GM19240 (cell line): ENCODE measurements around the gene NUP188.
"Not testable (repeated sequence)": the region's sequence is repeated elsewhere in the genome, so short reads cannot be mapped to it uniquely, and the experiment has no call there.

Experiments
- DNase-seq: peaks from one replicate; pipeline ENCODE4 v3.0.0; 2011; ENCODE audit warnings: low spot score; ENCODE audit not compliant: insufficient read length

NUP188 gene

GRCh38 chr9:128940946-128941755, 6.3 kb upstream of the NUP188 start:
- no peak for DNase-seq

- no peak for DNase-seq
Observed at GRCh38 chr9:128943832-128944620, 3.5 kb upstream of the NUP188 start.

GRCh38 chr9:128944966-128945365, 2.5 kb upstream of the NUP188 start:
- DNase-seq, result not testable (repeated sequence)

GRCh38 chr9:128945798-128946501, 1.5 kb upstream of the NUP188 start:
- DNase-seq, result no peak

GRCh38 chr9:128946571-128947276, 775 bp upstream of the NUP188 start:
- no peak for DNase-seq

GRCh38 chr9:128947277-128947526, 297 bp upstream of the NUP188 start:
- no peak for DNase-seq

GRCh38 chr9:128961403-128961802, 13.9 kb downstream of the NUP188 start:
- DNase-seq, result not testable (repeated sequence)

GRCh38 chr9:128969491-128969890, 22.0 kb downstream of the NUP188 start:
- no peak for DNase-seq

GRCh38 chr9:128972956-128973355, 25.5 kb downstream of the NUP188 start:
- no peak for DNase-seq

- DNase-seq, result no peak
Observed at GRCh38 chr9:128979111-128979510, 31.6 kb downstream of the NUP188 start.

GRCh38 chr9:128983536-128983935, 36.0 kb downstream of the NUP188 start:
- DNase-seq, result no peak

- no peak for DNase-seq
Observed at GRCh38 chr9:128986671-128987070, 39.2 kb downstream of the NUP188 start.

- DNase-seq, result no peak
Observed at GRCh38 chr9:128987805-128988204, 40.3 kb downstream of the NUP188 start.

- no peak for DNase-seq
Observed at GRCh38 chr9:128992995-128993394, 45.5 kb downstream of the NUP188 start.

GRCh38 chr9:128995791-128996190, 48.3 kb downstream of the NUP188 start:
- DNase-seq, result no peak

- DNase-seq, result no peak
Observed at GRCh38 chr9:128998462-128998861, 51.0 kb downstream of the NUP188 start.

GRCh38 chr9:128999581-129000206, 52.2 kb downstream of the NUP188 start:
- no peak for DNase-seq

GRCh38 chr9:129001504-129002325, 54.2 kb downstream of the NUP188 start:
- no peak for DNase-seq

GRCh38 chr9:129002992-129003391, 55.5 kb downstream of the NUP188 start:
- DNase-seq, result no peak

GRCh38 chr9:129004173-129004572, 56.7 kb downstream of the NUP188 start:
- not testable (repeated sequence) for DNase-seq
